Fibroblast of lung (primary cell): ENCODE results near the gene DSTN. TPM values are rescaled to one million over a fixed set of nuclear protein-coding genes. Genes with fewer than 3 reads are reported as not detected.
"Not testable (repeated sequence)": the region's sequence is repeated elsewhere in the genome, so short reads cannot be mapped to it uniquely, and the experiment has no call there.

Source experiments
- DNase-seq, 2 donors: peaks; one replicate each; pipeline versions ENCODE4 v3.0.0 to v3.0.0-alpha.2; 2010; ENCODE audit warnings: low read depth in 2 of 2
- H2AFZ ChIP-seq: 2 replicates; pipeline ENCODE4 v1.5.1; 2012; ENCODE audit warnings: low read length, control low read depth, inconsistent platforms
- H3K27ac ChIP-seq: 2 replicates; pipeline ENCODE4 v1.5.1; 2011; ENCODE audit warnings: low read length, control low read depth; ENCODE audit not compliant: insufficient read depth
- H3K27me3 ChIP-seq: 2 replicates; pipeline ENCODE4 v1.5.1; 2011; ENCODE audit warnings: mild to moderate bottlenecking, low read length; ENCODE audit not compliant: control insufficient read depth, insufficient read depth
- H3K36me3 ChIP-seq: 2 replicates; pipeline ENCODE4 v1.5.1; 2011; ENCODE audit warnings: low read length; ENCODE audit not compliant: control insufficient read depth, insufficient read depth
- H3K4me1 ChIP-seq: 2 replicates; pipeline ENCODE4 v1.5.1; 2011; ENCODE audit warnings: low read length; ENCODE audit not compliant: control insufficient read depth, insufficient read depth; ENCODE audit errors: extremely low read depth
- H3K4me2 ChIP-seq: 2 replicates; pipeline ENCODE4 v1.5.1; 2011; ENCODE audit warnings: low read length, control low read depth; ENCODE audit not compliant: insufficient read depth; ENCODE audit errors: extremely low read depth
- H3K4me3 ChIP-seq, 4 experiments: fragments of 200-600 bp in 1 of 4; sonication (generic) in 1 of 4; replicated peaks in 1 of 4; 2 replicates each; pipeline ENCODE4 v1.5.1; 2011 to 2016; ENCODE audit warnings: low read length in 4 of 4, low read depth in 3 of 4, mild to moderate bottlenecking in 3 of 4, control low read depth in 2 of 4, inconsistent platforms in 1 of 4, mixed read lengths in 1 of 4; ENCODE audit not compliant: insufficient read depth in 1 of 4; ENCODE audit errors: control extremely low read depth in 1 of 4
- H3K79me2 ChIP-seq: 2 replicates; pipeline ENCODE4 v1.5.1; 2012; ENCODE audit warnings: mild to moderate bottlenecking, low read length, inconsistent platforms; ENCODE audit not compliant: control insufficient read depth, insufficient read depth
- H3K9ac ChIP-seq: 2 replicates; pipeline ENCODE4 v1.5.1; 2011; ENCODE audit warnings: mild to moderate bottlenecking, low read length, control low read depth; ENCODE audit not compliant: insufficient read depth
- H3K9me3 ChIP-seq: 2 replicates; pipeline ENCODE4 v1.5.1; 2012; ENCODE audit warnings: low read depth, low read length; ENCODE audit not compliant: control insufficient read depth, insufficient read depth
- H4K20me1 ChIP-seq: 2 replicates; pipeline ENCODE4 v1.5.1; 2011; ENCODE audit warnings: low read length; ENCODE audit not compliant: control insufficient read depth, insufficient read depth; ENCODE audit errors: extremely low read depth
- EZH2 ChIP-seq: IDR thresholded peaks from 2 replicates; pipeline ENCODE4 v1.5.1; 2012; ENCODE audit warnings: low read length, control low read depth, mild to moderate bottlenecking; ENCODE audit errors: missing control alignments
- polyA plus RNA-seq, 2 donors: library from polyadenylated mRNA; depleted of rRNA in 1 of 2; stranded (reverse) in 1 of 2; unstranded in 1 of 2; fragments of >200 nt; gene quantifications; 2 replicates each; pipeline ENCODE4 v1.2.1, GENCODE V29; 2011 to 2012; ENCODE audit warnings: missing spikeins in 1 of 2
- total RNA-seq: library from RNA; depleted of rRNA; stranded (reverse); fragments of >200 nt; gene quantifications from 2 replicates; pipeline ENCODE4 v1.2.1, GENCODE V29; 2014
- TF ChIP-seq, protein P1 (sequence below), 2 donors: IDR thresholded peaks in 1 of 2; conservative IDR thresholded peaks in 1 of 2; 1 replicate in 1 of 2; 2 replicates in 1 of 2; pipeline ENCODE4 v1.5.1; 2011 to 2012; ENCODE audit warnings: low read length in 2 of 2, control low read depth in 1 of 2, inconsistent platforms in 1 of 2, low read depth in 1 of 2, mild to moderate bottlenecking in 1 of 2

The DSTN gene
- total and polyA plus RNA-seq, 2 donors (not counting 1 experiment from before 2014, with no cell fraction given), result 289 to 737 TPM

DNA sequence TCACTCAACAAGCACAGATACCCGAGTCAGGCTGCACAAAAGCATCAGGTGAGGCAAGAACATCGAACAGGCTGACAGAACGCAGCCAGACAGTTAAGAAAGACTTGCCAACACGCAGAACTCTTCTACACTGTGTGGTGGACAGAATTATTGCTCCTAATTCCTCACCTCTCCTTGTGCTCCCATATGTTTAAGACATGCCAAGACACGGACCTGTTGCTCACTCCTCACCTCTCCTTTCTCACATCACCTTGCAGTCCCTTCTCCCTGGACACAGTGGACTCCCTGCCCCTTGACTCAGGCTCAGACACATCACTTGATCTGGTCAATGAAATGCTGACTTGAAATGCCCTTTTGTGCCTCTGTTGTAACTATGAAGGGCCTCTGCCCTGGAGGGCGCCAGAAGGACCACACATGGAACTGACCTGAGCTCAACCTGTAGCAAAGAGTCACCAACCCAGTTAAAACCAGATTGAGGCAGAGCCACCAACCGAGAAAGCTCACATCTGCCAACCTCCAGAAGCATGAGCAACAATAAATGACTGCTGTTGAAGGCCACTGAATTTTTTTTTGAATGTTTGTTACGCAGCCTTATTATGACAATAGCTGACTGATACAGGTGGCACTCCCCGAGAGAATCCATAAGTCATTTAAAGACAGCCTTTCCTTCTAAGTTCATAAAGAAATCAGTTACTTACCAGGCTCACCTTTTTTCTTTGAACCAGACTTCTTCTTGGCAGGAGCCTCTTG is 88.2 kb downstream of the DSTN start:
- H4K20me1 ChIP-seq, result peaks cover 8% of the 10 kb centered on the region
- no peak for DNase-seq
- H3K79me2 ChIP-seq, result peaks cover 84% of the 10 kb centered on the region
- H2AFZ ChIP-seq, result no peak overlapping the region
- no peaks in the 10 kb centered on the region for H3K27me3 ChIP-seq
- H3K4me1 ChIP-seq, result peaks cover 16% of the 10 kb centered on the region
- H3K4me2 ChIP-seq, result no peak overlapping the region
- peak overlapping the region; percentile 9 for H3K27ac ChIP-seq
- TF ChIP-seq, protein P1, sequence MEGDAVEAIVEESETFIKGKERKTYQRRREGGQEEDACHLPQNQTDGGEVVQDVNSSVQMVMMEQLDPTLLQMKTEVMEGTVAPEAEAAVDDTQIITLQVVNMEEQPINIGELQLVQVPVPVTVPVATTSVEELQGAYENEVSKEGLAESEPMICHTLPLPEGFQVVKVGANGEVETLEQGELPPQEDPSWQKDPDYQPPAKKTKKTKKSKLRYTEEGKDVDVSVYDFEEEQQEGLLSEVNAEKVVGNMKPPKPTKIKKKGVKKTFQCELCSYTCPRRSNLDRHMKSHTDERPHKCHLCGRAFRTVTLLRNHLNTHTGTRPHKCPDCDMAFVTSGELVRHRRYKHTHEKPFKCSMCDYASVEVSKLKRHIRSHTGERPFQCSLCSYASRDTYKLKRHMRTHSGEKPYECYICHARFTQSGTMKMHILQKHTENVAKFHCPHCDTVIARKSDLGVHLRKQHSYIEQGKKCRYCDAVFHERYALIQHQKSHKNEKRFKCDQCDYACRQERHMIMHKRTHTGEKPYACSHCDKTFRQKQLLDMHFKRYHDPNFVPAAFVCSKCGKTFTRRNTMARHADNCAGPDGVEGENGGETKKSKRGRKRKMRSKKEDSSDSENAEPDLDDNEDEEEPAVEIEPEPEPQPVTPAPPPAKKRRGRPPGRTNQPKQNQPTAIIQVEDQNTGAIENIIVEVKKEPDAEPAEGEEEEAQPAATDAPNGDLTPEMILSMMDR (conservative IDR thresholded peaks at IDR 0.05 in 1 of 2, IDR thresholded peaks at IDR 0.05 in 1 of 2; ENCODE audit: low read depth in 1 of 2, low read length in 2 of 2), result no peak
- no peak for TF ChIP-seq EZH2
- H3K36me3 ChIP-seq, result peaks cover 23% of the 10 kb centered on the region
- no peak overlapping the region for H3K9ac ChIP-seq
- no peaks in the 10 kb centered on the region for H3K9me3 ChIP-seq
- H3K4me3 ChIP-seq, result no peak overlapping the region

DNA sequence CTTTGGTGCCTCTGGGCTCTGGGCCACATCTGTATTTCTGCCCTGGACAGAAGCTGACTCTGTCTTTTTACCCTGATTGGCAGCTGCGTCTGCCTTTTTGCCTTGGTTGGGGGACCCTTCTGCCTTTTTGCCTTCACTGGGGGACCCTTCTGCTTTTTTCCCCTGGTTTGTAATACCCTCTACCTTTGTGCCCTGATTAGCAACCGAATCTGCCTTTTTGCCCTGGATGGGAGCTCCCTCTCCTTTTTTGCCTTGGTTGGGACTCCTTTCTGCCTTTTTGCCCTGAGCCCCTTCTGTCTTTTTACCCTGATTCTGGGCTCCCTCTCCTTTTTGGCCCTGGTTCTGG is 88.7 kb downstream of the DSTN start:
- no peak overlapping the region for H2AFZ ChIP-seq
- H3K27ac ChIP-seq, result no peak overlapping the region
- H3K9me3 ChIP-seq, result no peaks in the 10 kb centered on the region
- no peaks in the 10 kb centered on the region for H3K27me3 ChIP-seq
- H3K9ac ChIP-seq, result no peak overlapping the region
- TF ChIP-seq, protein P1 (conservative IDR thresholded peaks at IDR 0.05 in 1 of 2, IDR thresholded peaks at IDR 0.05 in 1 of 2; ENCODE audit: low read depth in 1 of 2, low read length in 2 of 2), result no peak
- peaks cover 19% of the 10 kb centered on the region for H3K4me1 ChIP-seq
- no peak overlapping the region for H3K4me3 ChIP-seq
- peaks cover 8% of the 10 kb centered on the region for H4K20me1 ChIP-seq
- DNase-seq, result no peak
- H3K4me2 ChIP-seq, result no peak overlapping the region
- H3K79me2 ChIP-seq, result peaks cover 86% of the 10 kb centered on the region
- H3K36me3 ChIP-seq, result peaks cover 22% of the 10 kb centered on the region

DNA sequence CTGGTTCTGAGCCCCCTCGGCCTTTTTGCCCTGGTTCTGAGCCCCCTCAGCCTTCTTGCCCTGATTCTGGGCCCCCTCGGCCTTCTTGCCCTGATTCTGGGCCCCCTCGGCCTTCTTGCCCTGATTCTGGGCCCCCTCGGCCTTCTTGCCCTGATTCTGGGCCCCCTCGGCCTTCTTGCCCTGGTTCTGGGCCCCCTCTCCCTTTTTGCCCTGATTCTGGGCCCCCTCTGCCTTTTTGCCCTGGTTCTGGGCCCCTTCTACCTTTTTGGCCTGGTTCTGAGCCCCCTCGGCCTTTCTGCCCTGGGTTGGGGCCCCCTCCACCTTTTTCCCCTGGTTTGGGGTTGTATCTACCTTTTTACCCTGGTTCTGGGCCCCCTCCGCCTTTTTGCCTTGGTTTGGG is 89.5 kb downstream of the DSTN start:
- peaks cover 21% of the 10 kb centered on the region for H3K4me1 ChIP-seq
- H3K27ac ChIP-seq, H3K27me3 ChIP-seq, H2AFZ ChIP-seq, DNase-seq, H3K9me3 ChIP-seq, H3K9ac ChIP-seq, H3K4me3 ChIP-seq, H4K20me1 ChIP-seq, H3K4me2 ChIP-seq: not testable (repeated sequence)
- peaks cover 86% of the 10 kb centered on the region for H3K79me2 ChIP-seq
- H3K36me3 ChIP-seq, result peaks cover 22% of the 10 kb centered on the region

Other genes with a start within 250 kb of the DSTN start
- gene BFSP1, start 38.7 kb upstream of the DSTN start, total RNA-seq, result 1.8 and 2.3 TPM in 2 replicates
- 1.5 TPM in 2 replicates for gene BFSP1, start 38.7 kb upstream of the DSTN start, polyA plus RNA-seq
- 143 and 233 TPM in 2 replicates for gene RRBP1, start 112.2 kb downstream of the DSTN start, total RNA-seq
- 169 and 191 TPM in 2 replicates for gene RRBP1, start 112.2 kb downstream of the DSTN start, polyA plus RNA-seq
- gene BANF2, start 129.9 kb downstream of the DSTN start, total RNA-seq, result not detected in 2 replicates
- not detected in 2 replicates for gene BANF2, start 129.9 kb downstream of the DSTN start, polyA plus RNA-seq